Right renal pelvis (tissue), 4 donors: Measurements from ENCODE around the gene SMIM23. TPM values are rescaled to one million over a fixed set of nuclear protein-coding genes. Genes with fewer than 3 reads are reported as not detected.
A peak's percentile ranks its signal among the peaks of the same experiment; 100 is the strongest.
"Not testable (repeated sequence)": the region's sequence is repeated elsewhere in the genome, so short reads cannot be mapped to it uniquely, and the experiment has no call there.

Experiments
- DNase-seq, 4 donors: peaks; one replicate each; pipeline ENCODE4 v3.0.0-alpha.2; 2013; ENCODE audit warnings: low read depth in 4 of 4, low spot score in 3 of 4, missing footprints in 1 of 4
- polyA plus RNA-seq, 4 donors: library from polyadenylated mRNA; unstranded; fragments of 120-200 nt; gene quantifications; one replicate each; pipeline ENCODE4 v1.2.1, GENCODE V29; 2013; ENCODE audit not compliant: insufficient read length in 4 of 4

SMIM23 gene
- polyA plus RNA-seq, 4 donors, result not detected

DNA sequence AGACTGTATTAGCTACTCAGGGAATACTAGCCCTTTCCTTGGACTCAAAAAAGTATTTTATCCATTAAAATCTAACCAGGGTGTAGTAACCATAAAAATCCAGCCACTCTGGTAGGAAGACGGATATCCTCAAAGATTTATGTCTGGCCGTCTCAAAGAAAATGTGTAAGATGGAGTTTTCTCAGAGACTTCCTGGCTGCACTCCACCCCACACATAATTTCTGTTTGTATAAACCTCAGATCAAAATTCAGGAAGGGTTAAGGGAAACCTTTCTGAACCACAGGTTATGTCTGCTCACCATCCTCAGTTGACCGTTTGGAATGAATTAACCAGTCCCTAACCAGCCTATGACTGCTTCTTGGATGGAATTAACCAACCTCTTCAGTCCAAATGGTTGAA, 13.8 kb upstream of the SMIM23 start:
- DNase-seq, result no peak

DNA sequence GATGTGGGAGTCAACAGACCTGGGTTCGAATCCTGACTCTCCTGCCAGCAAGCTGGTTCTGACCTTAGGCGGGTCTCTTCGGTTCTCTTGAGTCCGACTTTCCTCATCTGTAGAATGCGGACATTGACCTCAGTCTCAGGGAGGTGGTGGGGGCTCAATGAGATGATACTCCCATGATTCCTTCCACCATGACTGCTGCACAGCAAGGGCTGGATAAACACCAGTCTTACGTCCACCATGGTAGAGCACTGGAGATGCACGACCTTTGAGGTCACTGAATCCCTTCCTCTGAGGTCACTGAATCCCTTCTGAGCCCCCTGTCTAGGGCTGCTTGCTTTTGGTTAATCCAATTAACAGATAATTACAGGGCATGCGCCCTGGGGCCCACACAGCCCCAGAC, 12.5 kb upstream of the SMIM23 start:
- DNase-seq, result no peak

- DNase-seq, result no peak
Measured at GRCh38 chr5:171774418-171774817, 11.2 kb upstream of the SMIM23 start.

DNA sequence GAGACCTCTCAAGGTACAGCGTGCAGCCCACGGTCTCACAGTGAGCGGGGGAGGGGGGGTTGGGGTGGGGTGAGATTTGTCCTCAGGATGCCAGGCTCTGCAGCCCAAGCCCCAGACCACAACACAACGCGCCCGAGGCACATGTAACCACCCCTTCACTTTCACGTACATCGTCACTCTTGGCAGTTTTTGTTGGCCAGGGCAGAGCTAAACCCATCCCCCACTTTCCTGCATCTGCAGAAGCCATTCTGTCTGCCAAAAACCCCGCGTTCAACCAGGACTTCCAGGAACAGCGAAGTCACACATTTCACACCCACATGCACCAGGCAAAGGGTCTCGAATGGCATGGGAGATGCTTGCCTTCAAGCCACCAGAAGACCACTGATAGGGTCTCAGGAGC, 9.4 kb upstream of the SMIM23 start:
- DNase-seq, result no peak

DNA sequence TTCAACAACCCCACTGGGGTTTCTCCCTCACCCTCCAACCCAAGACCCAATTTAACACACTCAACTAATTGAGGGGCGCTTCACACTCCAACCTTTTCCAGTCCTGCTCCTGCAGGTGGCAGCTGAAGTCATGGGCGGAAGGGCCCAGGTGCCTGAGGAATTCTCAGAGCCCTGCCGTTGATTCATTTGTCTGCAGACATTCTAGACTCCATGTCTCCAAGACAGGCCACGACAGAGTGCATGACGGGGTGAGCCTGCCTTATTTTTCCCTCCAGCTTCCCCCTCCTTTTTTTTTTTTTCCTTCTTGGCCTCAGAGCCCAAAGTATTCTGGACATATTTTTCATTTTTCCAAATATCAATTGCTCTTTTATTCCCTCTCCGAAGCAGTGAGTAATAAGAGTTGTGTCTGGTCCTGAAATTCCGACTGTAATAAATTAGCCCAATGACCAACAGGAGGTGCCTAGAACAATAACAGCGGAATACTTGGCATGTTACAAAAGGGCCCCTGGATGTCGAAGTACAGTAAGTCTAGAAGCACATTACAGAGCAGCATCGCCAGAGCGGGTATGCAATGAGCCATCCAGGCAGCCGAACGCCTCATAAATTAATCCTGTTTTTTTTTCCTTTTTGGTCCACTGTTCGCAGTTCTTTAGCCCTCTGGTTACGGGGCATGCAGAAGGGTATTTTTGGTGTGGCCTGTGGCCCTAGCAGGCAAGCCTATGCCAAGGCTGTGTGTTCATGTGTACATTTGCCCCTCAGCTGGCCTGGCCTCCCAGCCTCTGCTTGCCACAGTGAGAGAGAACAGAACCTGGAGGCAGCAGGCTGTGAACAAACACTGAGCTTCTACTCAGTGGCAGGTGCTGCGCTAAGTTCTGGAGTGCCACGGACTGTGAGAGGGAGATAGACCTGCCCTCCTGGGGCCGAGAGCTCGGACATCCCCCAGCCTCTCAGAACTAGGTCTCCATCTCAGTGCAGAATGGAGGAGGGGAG, 8.6 kb upstream of the SMIM23 start:
- peak in 1 of 4 donors; percentile 18 for DNase-seq

DNA sequence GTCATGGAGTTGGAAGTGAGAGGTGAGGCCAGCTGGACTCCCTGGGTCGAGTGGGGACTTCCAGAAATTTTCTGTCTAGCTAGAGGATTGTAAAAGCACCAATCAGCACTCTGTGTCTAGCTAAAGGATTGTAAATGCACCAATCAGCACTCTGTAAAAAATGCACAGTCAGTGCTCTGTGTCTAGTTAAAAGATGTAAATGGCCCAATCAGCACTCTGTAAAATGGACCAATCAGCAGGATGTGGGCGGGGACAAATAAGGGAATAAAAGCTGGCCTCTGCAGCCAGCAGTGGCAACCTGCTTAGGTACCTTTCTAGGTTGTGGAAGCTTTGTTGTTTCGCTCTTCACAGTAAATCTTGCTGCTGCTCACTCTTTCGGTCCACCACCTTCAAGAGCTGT, 3.9 kb upstream of the SMIM23 start:
- DNase-seq, result not testable (repeated sequence)

DNA sequence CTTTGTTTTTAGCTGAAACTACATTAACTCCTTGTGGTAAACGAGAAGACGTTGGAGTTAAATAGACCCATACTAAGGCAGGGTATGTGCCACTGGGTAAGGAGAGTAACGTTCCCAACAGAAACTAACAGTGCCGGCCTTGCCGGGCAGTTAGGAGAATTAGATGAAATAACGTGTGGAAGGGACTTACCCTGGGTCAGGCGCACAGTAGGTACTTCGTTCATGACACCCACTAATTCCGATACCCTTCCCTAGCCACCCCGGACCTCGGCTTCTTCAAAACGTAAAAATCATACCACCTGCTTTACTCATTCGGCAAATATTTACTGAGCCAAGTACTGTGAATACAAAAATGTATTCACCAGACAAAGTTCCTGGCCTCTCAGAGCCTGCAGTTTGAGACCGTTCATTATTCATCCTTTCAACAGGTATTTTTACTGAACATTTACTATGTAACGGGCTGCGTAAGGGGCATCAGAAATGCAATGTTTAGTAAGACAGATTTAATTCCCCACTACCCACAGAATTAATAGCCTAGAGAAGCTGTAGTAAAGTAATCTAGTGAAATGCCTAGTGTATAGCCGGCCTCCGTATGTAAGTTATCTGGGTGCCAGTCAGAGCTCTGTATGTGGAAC, 3.2 kb upstream of the SMIM23 start:
- no peak for DNase-seq

DNA sequence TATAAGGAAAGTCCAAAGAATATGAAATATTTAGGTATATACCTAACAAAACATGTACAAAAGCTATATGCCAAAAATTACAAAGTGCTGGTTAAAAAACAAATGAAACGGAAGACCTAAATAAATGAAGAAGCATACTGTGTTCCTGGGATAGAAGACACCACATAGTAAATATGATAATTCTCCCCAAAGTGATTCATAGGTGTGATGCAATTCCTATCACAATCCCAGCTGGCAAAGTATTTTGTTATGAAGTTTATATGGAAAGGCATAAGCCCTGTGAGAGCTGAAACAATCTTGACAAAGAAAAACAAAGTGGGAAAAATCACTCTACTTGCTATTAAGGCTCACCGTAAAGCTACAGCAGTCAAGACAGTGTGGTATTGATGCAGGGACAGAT, 2.6 kb upstream of the SMIM23 start:
- no peak for DNase-seq

DNA sequence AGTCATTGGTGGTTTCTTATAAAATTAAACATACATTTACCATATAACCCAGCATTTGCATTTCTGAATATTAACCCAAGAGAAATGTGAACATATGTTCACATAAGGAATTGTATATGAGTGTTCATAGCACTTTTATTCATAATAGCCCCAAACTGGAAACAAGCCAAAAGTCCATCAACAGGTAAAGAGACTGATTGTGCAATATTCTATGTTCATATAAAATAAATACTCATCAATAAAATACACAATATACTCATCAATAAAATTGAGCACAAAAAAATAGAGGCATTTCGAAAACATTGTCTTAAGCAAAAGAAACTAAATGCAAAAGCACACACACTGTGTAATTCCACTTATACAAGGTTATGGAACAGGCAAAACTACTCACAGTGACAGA, 3.7 kb downstream of the SMIM23 start:
- DNase-seq, result no peak

DNA sequence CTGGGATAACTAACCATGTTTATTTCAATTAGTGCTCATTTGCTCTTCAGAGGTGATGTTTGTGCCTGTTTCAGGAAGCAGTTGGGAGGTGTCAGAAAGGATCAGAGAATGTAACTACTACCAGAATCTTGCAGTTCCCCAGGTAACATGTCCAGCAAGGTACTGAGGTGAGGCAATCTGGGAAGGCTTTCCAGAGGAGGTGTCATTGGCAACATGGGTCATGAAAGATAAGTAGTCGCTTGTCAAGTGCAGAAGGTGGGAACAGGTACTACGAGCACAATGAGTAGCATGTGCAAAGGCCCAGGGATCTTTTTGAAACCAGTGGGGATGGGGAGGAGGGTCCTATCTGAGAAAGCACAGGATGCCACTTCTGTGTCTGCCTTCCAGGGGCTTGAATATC, 4.8 kb downstream of the SMIM23 start:
- no peak for DNase-seq

DNA sequence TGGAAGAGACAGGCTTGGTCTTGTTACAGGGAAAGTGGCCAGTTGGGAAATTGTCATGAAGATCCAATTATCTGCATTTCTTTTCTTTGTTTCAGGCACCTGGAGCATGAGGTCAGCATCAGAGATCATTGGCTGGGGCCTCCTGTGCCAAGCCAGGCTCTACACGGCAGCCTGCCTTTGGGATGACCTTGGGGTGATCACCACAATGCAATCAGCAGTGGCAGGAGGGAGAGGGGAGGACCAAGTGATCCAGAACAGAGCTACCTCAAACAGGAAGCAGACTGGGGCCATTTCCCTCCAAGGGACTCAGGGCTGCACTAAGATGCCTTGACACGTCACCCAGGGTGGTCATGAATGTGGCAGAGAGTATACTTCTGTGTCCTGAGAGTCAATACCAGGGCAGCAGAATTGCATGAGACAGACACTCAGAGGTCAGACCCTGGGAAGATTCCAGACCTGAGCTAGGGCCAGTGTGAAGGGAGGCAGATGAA, 8.9 kb downstream of the SMIM23 start:
- no peak for DNase-seq

DNA sequence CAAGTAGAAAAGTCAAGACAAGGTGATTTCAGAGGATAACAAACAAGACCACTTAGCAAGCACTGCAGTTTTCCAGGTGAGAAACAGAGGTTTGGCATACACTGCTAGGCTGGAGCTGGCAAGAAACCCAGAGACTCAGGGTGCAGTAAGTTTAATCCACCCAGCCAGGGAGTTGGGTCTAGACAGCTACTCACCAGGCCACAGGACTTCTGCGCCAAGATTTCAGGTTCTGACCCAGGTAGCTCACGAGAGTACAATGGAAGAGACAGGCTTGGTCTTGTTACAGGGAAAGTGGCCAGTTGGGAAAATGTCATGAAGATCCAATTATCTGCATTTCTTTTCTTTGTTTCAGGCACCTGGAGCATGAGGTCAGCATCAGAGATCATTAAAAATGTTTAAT, 9.8 kb downstream of the SMIM23 start:
- DNase-seq, result no peak

DNA sequence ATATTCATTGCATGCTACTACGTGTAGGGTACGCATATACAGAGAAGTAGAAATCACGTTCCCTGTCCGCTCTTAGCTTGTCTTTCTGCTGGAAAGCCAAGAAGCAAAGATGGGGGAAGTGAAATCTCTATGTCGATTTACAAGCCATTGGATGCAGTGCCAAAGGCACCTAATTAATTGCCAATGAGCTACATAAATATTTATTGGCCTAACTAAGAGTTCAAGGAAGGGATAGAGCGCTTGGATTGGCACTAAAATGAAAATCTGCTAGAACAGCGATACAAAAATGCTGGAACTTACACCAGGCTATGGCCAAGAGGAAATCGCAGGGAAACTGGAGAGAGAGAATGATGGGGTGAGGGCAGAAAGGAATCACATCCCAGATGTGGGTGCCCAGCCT, 10.8 kb downstream of the SMIM23 start:
- DNase-seq, result no peak

DNA sequence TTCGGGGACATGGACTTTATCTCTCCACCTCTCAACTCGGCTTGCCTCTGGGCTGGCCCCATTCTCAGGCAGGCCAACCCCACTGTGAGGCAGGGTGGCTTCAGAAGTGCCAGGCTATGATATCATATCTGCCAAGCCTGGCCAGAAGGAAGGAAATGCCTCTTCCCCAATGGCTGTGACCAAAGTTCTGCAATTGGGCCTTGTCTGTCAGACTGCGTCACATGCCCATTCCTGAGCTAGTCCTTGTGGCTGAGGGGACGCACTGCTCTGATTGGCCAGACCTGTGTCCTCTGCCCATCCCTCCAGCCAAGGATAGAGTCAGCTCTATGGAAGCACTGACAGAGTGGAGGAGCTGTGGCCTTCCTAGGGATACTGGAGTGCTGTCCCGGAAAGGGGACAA, 11.9 kb downstream of the SMIM23 start:
- no peak for DNase-seq

DNA sequence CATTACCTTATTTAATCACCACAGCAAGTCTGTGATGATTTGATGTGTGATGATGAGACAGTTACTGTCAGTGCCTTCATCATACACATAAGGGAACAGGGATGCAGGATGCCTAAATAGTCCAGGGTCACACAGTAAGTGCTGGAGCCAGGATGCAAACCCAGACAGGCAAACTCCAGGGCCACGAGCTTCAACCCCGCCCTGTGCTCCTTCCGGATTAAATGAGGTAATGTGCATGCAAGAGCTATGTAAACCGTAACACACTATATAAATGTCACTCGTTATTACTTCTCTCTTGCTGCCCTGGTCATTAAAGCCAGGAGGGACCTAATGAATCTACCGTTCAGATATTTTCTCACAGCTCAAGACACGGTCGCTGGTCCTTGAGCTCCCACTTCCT, 12.8 kb downstream of the SMIM23 start:
- DNase-seq, result no peak

DNA sequence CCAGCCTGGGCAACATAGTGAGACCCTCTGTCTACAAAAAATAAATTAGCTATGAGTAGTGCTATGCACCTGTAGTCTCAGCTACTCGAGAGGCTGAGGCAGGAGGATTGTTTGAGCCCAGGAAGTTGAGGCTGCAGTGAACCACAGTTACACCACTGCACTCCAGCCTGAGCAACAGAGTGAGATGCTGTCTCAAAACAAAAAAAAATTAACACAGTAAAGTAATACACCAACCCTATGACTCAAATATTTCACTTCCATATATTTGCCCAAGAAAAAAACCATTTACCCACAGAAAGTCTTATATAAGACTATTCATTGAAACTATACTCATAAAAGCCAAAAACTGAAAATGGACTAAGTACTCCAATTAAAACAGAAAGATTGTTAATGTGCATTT, 16.2 kb downstream of the SMIM23 start:
- no peak for DNase-seq

GRCh38 chr5:171805746-171806145, 20.1 kb downstream of the SMIM23 start:
- no peak for DNase-seq

DNA sequence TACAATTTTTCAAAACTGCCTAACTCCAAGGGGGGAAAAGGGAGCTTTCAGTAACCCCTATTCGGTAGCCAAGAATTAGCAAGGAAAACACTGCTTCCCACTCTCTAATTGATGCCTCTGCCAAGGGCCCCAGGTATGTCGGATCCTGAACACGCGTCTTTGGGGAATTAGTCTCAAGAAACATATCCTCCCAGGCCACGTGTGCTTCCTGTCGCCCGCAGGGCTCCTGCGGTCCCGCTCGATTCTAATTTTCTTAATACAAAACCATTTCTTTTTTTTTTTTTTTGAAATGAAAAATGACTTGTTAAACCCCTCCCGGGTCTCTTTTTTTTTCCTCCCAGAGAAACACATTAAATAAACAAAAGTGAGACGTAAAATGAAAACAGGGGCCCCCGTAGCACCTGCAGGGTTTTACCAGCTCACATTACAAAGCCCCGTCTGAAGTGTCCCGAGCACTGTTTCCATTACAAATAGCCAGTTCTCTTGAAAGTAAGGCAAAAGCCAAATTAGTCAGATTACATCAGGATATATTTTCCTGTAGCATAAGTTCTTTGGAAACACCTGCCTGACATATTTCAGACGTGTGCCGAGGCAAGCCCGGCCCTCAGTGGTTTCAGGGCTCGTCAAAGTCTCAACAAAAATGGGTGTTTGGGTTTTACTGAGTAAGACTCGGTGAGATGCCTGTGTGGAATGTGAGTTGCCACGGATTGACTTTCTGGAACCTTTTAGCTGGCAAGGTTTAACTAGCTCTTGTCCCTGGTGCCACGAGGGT, 21.5 kb downstream of the SMIM23 start:
- no peak for DNase-seq

DNA sequence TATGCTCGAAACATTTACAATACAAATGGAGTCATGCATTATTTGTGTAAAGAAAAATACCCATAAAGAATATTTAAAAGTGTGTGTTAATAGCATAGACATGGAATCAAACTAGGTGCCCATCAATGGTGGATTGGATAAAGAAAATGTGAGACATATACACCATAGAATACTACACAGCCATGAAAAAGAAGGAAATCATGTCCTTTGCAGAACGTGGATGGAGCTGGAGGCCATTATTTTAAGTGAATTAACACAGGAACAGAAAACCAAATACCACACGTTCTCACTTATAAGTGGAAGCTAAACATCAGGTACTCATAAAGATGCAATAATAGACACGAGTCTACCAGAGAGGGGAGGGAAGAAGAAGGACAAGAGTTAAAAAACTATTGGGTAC, 22.8 kb downstream of the SMIM23 start:
- DNase-seq, result no peak

DNA sequence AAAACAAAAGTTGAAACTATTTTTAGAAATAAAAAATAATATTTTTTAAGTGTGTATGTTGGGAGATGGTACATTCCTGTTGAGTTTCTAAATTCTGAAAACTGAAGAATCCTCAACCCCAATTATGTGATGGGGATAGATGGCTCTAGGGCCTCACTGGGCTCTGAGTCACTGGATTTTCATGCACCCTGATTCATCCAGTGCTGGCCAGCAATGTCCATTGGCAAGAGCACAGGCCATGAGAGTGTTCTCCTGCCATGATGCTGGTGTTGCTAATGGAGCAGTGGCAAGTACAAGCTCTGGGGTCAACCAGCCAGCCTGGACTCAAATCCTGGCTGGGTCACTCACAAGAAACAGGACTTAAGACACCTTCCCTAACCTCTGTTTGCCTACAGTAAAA, 23.3 kb downstream of the SMIM23 start:
- no peak for DNase-seq

DNA sequence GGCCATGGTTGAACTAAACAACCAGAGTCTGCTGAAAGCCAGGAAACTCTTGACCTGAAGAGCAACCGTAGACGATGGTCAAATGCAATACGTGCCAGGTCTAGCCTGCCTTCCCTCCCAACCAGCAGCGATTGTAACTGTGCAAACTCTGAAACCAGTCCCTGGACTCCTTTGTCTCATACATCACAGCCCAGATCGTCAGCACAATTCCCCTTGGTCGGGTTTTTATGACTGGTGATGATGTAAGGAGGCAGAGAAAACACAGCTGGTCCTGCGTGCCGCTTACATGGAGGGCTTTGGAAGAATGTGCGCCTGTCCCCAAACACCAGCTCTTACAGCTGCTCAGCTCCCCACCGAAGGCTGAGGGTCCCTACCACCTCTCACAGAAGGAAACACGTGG, 24.6 kb downstream of the SMIM23 start:
- DNase-seq, result peak in 1 of 4 donors; percentile 39
